ENCODE measurements around the gene WIPF3. TPM values are rescaled to one million over a fixed set of nuclear protein-coding genes. Genes with fewer than 3 reads are reported as not detected.

The WIPF3 gene
- total RNA-seq, 1 experiment from 2014 or later = 11.6 TPM

DNA sequence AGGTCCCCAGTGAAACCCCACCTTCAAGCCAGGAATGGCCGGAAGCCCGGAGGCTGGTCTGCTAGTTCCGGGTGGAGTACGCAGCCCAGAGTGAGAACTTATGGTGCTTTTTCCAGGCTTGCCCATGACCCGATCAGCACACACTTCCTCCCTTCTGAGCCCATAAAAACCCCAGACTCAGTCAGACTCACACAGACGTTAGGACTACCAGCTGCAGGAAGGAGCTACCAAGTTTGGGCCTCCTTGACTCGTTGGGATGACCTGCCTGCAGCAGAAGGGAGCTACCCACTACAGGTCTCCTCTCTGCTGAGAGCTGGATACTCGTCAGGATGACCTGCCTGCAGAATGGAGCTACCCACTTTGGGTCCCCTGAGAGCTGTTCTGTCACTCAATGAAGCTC, 144.2 kb downstream of the WIPF3 start:
- TF ChIP-seq, protein P1, sequence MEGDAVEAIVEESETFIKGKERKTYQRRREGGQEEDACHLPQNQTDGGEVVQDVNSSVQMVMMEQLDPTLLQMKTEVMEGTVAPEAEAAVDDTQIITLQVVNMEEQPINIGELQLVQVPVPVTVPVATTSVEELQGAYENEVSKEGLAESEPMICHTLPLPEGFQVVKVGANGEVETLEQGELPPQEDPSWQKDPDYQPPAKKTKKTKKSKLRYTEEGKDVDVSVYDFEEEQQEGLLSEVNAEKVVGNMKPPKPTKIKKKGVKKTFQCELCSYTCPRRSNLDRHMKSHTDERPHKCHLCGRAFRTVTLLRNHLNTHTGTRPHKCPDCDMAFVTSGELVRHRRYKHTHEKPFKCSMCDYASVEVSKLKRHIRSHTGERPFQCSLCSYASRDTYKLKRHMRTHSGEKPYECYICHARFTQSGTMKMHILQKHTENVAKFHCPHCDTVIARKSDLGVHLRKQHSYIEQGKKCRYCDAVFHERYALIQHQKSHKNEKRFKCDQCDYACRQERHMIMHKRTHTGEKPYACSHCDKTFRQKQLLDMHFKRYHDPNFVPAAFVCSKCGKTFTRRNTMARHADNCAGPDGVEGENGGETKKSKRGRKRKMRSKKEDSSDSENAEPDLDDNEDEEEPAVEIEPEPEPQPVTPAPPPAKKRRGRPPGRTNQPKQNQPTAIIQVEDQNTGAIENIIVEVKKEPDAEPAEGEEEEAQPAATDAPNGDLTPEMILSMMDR (conservative IDR thresholded peaks at IDR 0.05) = no peak
- Histone ChIP-seq H2BK15ac (ENCODE audit: low read depth, low read length) (no peak overlapping the region), H3K9ac (ENCODE audit: extremely low read depth, insufficient read length, low read length) (no peak overlapping the region), H2BK120ac (ENCODE audit: low read depth, low read length, poor library complexity, severe bottlenecking) (no peak overlapping the region), H3K27me3 (ENCODE audit: insufficient read depth, low read length) (no peaks in the 10 kb centered on the region), H2AK5ac (ENCODE audit: insufficient read length, low read length) (no peak overlapping the region), H3K4ac (ENCODE audit: low read depth, low read length) (no peak overlapping the region), H3K18ac (ENCODE audit: insufficient read length, low read depth, low read length) (no peak overlapping the region), H3K56ac (ENCODE audit: insufficient read length, low read depth, low read length) (no peak overlapping the region), H3K79me2 (ENCODE audit: insufficient read depth, low read length) (no peaks in the 10 kb centered on the region), H4K8ac (replicated peaks; ENCODE audit: insufficient read length, low read depth, low read length) (no peak overlapping the region), H3T11ph (ENCODE audit: low read length) (no peak overlapping the region), H3K79me1 (ENCODE audit: insufficient read depth, low read depth, low read length, poor library complexity, severe bottlenecking) (no peaks in the 10 kb centered on the region), H4K20me1 (ENCODE audit: control insufficient read depth, insufficient read depth, insufficient read length) (no peaks in the 10 kb centered on the region), H3K9me3 (ENCODE audit: control insufficient read depth, low read depth, low read length) (no peaks in the 10 kb centered on the region), H4K91ac (ENCODE audit: insufficient read length, low read depth, low read length) (no peak overlapping the region), H3K14ac (ENCODE audit: insufficient read depth, low read length) (no peak overlapping the region), H2BK12ac (ENCODE audit: insufficient read length, low read depth, low read length) (no peak overlapping the region), H2BK5ac (ENCODE audit: insufficient read length, low read length) (no peak overlapping the region), H3K27ac (ENCODE audit: insufficient read length, low read depth, low read length) (no peak overlapping the region), H3K4me1 (ENCODE audit: insufficient read depth, low read length) (no peaks in the 10 kb centered on the region), H4K5ac (ENCODE audit: insufficient read length, low read depth, low read length) (no peak overlapping the region), H3K4me2 (ENCODE audit: insufficient read depth, insufficient read length, low read length) (no peak overlapping the region), H2BK20ac (ENCODE audit: low read depth, low read length, poor library complexity, severe bottlenecking) (no peak overlapping the region), H3K23ac (ENCODE audit: insufficient read length, low read depth, low read length) (no peak overlapping the region), H3K23me2 (ENCODE audit: insufficient read length, low read depth, low read length, poor library complexity, severe bottlenecking) (no peaks in the 10 kb centered on the region), H2AFZ (ENCODE audit: low read length) (no peak overlapping the region)
- H3K36me3 Mint-ChIP-seq (ENCODE audit: insufficient read depth in 1 of 3, low read depth in 3 of 3) = peaks cover 15 to 85% (median 65%) of the 10 kb centered on the region in 3 experiments; a peak in 6 of 7 replicates
- H3K9me3 Mint-ChIP-seq = no peaks in the 10 kb centered on the region; a peak in 2 of 5 replicates
- H3K27me3 Mint-ChIP-seq (ENCODE audit: low read depth) = no peaks in the 10 kb centered on the region
- no peak overlapping the region for H3K27ac Mint-ChIP-seq
- H3K4me1 Mint-ChIP-seq = no peaks in the 10 kb centered on the region
- no CpG with 5 or more reads among the region's 8 CpGs for WGBS (ENCODE audit: extremely low coverage, insufficient read length, low lambda C conversion rate)
- no peak for DNase-seq
- H3K4me3 Mint-ChIP-seq = no peak overlapping the region

All from H9 (cell line).